ENCODE results near the gene TACC2.

Gene TACC2

GRCh38 chr10:122168101-122168500 is 179.1 kb downstream of the TACC2 start:
- no peak for DNase-seq (ENCODE audit: low read depth)
- no peak for TF ChIP-seq CTCF (IDR thresholded peaks at IDR 0.05; ENCODE audit: low read depth, low read length, missing control alignments)
- H3K4me3 ChIP-seq (ENCODE audit: low read depth, low read length), result no peak overlapping the region

- TF ChIP-seq CTCF (IDR thresholded peaks at IDR 0.05; ENCODE audit: low read depth, low read length, missing control alignments), result no peak
- no peak overlapping the region for H3K4me3 ChIP-seq (ENCODE audit: low read depth, low read length)
- no peak for DNase-seq (ENCODE audit: low read depth)
These were observed 179.8 kb downstream of the TACC2 start for GRCh38 chr10:122168598-122169394.

- no peak for DNase-seq (ENCODE audit: low read depth)
- no peak overlapping the region for H3K4me3 ChIP-seq (ENCODE audit: low read depth, low read length)
- no peak for TF ChIP-seq CTCF (IDR thresholded peaks at IDR 0.05; ENCODE audit: low read depth, low read length, missing control alignments)
These were observed 181.8 kb downstream of the TACC2 start for GRCh38 chr10:122170802-122171201.

DNA sequence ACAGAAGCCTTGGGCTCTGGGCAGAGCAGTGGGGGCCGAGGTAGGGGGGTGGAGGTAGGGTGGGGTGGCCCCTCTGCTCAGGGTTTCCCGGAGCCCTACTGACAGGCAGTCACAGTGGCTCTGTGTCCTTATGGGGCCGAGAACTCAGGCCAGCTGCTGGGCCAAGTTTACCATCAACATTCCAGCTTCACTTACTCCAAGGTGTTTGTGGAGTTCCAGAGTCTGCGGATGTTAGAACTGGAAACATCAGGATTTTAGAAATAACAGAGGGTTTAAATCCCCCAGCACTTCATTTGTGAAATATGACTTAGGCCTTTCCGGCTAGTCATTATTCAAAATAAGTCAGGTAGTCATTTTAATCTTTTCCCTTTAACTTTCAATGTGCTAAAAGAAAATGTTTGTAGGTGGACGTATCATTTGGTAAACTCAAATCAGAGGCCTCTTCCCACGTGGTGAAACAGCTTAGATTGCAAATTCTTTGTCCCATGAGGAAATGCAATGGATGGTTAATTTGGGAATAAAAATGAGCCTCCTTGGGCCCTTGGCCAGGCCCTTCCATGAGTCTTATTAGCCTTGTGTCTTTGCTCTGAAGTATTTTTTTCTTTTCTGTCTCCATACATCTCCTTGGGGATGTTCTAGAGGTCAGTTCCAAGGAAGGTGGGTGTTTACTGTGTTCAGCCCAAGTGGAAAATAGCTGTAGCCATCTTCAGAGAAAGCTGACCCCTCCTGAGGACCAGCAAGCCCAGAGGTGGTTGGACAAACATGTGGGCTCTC is 182.5 kb downstream of the TACC2 start:
- DNase-seq (ENCODE audit: low read depth), result no peak
- H3K4me3 ChIP-seq (ENCODE audit: low read depth, low read length), result no peak overlapping the region
- TF ChIP-seq CTCF (IDR thresholded peaks at IDR 0.05; ENCODE audit: low read depth, low read length, missing control alignments), result no peak

DNA sequence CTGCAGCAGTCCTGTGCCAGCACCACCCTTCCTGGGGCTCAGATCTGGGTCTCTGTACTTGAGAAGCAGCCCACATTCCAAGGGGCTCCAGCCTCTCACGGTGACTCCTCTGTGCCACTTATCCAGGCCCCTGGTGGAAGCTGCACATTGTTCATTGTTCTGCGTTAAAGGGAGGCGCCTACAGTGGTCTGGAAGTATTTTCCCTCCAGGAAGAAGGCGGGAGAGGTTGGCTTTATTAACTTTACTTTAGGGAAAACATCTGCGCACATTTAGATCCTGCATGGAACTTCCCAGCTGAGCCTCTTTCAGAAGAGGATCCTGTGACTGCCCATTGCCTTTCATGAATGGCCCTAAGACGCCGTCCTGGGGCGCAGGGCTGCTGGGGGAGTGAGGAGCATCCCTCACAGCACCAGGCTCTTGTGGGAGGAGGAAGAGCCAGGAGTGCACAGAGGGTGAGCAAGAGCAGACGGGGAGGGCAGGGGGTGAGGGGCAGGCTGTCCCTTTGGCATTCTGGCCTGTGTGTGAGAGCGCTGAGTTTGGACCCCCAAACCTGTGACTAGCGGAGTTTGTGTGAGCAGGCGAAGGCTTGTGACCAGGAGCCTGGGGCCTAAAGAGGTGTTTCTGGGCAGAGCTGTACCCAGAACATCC is 183.5 kb downstream of the TACC2 start:
- TF ChIP-seq CTCF (IDR thresholded peaks at IDR 0.05; ENCODE audit: low read depth, low read length, missing control alignments), result no peak
- no peak overlapping the region for H3K4me3 ChIP-seq (ENCODE audit: low read depth, low read length)
- DNase-seq (ENCODE audit: low read depth), result no peak

DNA sequence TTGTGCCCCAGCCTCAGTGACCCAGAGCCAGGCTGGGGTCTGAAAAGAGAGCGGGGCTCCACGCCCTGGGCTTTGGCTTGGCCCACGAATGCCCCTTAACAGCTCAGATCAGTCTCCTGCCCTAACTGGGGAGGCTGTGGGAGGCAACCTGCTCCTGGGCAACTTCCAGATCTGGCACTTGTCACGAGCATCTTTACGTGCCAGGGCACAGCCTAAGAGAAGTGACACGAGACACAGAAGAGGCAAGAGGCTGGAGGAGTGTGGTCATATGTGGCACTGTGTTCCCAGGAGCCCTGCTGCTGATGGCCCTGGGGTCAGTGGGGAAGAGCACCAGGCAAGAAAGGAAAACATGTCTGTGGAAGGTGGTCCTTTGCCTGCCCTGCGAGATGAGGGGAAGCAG is 184.4 kb downstream of the TACC2 start:
- no peak overlapping the region for H3K4me3 ChIP-seq (ENCODE audit: low read depth, low read length)
- no peak for DNase-seq (ENCODE audit: low read depth)
- no peak for TF ChIP-seq CTCF (IDR thresholded peaks at IDR 0.05; ENCODE audit: low read depth, low read length, missing control alignments)

Measured in GM12864 (cell line).